Tibial nerve (tissue), 3 donors: ENCODE results near the gene TNFRSF13B.

Experiments used
- POLR2A ChIP-seq, 2 donors: fragments of 450-650 bp; IDR thresholded peaks; one replicate each; pipeline ENCODE4 v1.6.1; 2017; ENCODE audit warnings: antibody characterized with exemption in 2 of 2, mild to moderate bottlenecking in 2 of 2, moderate library complexity in 2 of 2
- TF ChIP-seq, protein P1 (sequence below), 5 experiments: fragments of 200-600 bp in 3 of 5; fragments of 450-650 bp in 2 of 5; sonication (generic) in 3 of 5; IDR thresholded peaks; one replicate each; pipeline ENCODE4 v1.5.1; 2016 to 2019; ENCODE audit warnings: antibody characterized with exemption in 5 of 5, mild to moderate bottlenecking in 3 of 5, moderate library complexity in 2 of 5

DNA sequence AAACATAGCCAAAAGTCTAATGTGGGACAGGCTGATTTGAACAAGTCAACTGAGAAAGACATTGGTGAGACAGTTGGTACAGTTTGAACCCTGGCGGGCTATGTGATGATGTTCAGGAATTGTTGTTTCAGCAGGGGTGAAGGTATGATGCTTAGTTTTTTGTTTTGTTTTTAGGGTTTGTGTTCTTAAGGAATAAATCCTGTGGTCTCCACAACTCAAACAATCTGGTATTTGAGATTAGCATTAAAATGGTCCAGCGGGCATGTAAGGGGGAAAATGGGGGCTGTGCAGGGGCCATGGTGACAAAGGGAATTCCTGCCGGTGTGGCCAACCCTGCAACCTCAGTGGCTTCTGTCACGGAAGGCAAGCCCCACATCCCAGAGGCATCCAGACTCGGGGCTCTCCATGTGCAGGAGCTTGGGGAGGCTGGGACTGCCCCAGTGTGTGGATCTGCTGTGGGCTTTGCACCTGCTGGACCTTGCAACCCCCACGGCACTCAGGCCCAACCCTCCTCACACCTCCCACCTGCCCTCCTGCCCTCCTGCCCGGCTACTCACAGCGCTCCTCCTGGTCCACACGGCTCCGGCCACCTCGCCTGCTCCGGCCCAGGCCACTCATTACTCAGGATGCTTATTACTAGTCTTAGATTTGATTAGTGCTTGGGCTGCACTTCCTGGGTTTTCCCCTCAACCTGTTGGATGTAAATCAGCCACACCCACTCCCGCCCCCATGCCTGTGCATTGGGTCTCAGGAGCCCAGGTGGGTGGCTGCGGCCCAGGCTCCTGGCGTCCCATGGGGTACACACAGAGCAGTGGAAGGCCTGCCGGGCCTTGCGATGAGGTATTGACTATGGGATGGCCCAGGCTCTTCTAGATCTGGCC is at the start of gene TNFRSF13B:
- TF ChIP-seq, protein P1, sequence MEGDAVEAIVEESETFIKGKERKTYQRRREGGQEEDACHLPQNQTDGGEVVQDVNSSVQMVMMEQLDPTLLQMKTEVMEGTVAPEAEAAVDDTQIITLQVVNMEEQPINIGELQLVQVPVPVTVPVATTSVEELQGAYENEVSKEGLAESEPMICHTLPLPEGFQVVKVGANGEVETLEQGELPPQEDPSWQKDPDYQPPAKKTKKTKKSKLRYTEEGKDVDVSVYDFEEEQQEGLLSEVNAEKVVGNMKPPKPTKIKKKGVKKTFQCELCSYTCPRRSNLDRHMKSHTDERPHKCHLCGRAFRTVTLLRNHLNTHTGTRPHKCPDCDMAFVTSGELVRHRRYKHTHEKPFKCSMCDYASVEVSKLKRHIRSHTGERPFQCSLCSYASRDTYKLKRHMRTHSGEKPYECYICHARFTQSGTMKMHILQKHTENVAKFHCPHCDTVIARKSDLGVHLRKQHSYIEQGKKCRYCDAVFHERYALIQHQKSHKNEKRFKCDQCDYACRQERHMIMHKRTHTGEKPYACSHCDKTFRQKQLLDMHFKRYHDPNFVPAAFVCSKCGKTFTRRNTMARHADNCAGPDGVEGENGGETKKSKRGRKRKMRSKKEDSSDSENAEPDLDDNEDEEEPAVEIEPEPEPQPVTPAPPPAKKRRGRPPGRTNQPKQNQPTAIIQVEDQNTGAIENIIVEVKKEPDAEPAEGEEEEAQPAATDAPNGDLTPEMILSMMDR (IDR thresholded peaks at IDR 0.05) = no peak
- no peak for TF ChIP-seq POLR2A (IDR thresholded peaks at IDR 0.05)
